Mesothelial cell of epicardium (in vitro differentiated cells): Measurements from ENCODE around the gene FILIP1L. TPM values are rescaled to one million over a fixed set of nuclear protein-coding genes. Genes with fewer than 3 reads are reported as not detected.
"Not testable (repeated sequence)": the region's sequence is repeated elsewhere in the genome, so short reads cannot be mapped to it uniquely, and the experiment has no call there.

Source experiments
- DNase-seq, 2 experiments: peaks; one replicate each; pipeline ENCODE4 v3.0.0; 2021; ENCODE audit warnings: low spot score in 2 of 2; ENCODE audit not compliant: unreplicated experiment in 2 of 2
- H3K27ac Mint-ChIP-seq: 2 replicates; pipeline ENCODE4 v1.8.0; 2021; ENCODE audit warnings: mixed read lengths
- H3K27me3 Mint-ChIP-seq: 2 replicates; pipeline ENCODE4 v1.8.0; 2021; ENCODE audit warnings: low read depth, mixed read lengths
- H3K36me3 Mint-ChIP-seq: 2 replicates; pipeline ENCODE4 v1.8.0; 2021; ENCODE audit warnings: mixed read lengths
- H3K4me1 Mint-ChIP-seq: 2 replicates; pipeline ENCODE4 v1.8.0; 2021; ENCODE audit warnings: mixed read lengths
- H3K4me3 Mint-ChIP-seq: 2 replicates; pipeline ENCODE4 v1.8.0; 2021; ENCODE audit warnings: mild to moderate bottlenecking, moderate library complexity, mixed read lengths
- H3K9me3 Mint-ChIP-seq: 2 replicates; pipeline ENCODE4 v1.8.0; 2021; ENCODE audit warnings: mixed read lengths
- total RNA-seq: library from RNA; stranded (reverse); gene quantifications from 3 replicates; pipeline ENCODE4 v1.2.1, GENCODE V29; 2021
- TF ChIP-seq, protein P1 (sequence below): fragments of 200-600 bp; sonication (generic); IDR thresholded peaks from one replicate; pipeline ENCODE4 v1.5.0; 2021; ENCODE audit warnings: antibody characterized with exemption; ENCODE audit not compliant: unreplicated experiment

Gene FILIP1L
- total RNA-seq, 1 donor from 2014 or later: 15.7 TPM

DNA sequence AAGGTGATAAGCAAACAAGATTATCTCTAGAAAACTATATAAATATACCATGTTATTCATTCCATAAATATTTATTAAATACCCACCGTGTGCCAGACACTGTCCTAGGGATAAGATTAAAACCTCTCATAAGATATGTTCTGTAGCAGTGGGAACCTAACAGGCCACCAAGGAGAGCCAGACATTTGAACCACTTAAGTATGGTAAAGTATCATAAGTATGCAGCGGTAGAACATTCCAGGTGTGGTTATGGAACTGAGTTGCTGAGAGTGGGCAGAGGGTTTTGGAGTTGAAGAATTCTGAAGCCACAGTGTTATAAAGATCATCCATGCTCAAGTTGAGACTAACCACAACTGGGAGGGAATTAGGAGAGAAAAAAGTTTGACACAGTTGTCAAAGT is 14.7 kb downstream of the FILIP1L start:
- H3K36me3 Mint-ChIP-seq: peaks cover 4% of the 10 kb centered on the region
- peak overlapping the region; percentile 4 for H3K27ac Mint-ChIP-seq
- DNase-seq: no peak
- H3K9me3 Mint-ChIP-seq: peaks cover 8% of the 10 kb centered on the region
- H3K4me3 Mint-ChIP-seq: no peak overlapping the region
- no peaks in the 10 kb centered on the region for H3K27me3 Mint-ChIP-seq
- TF ChIP-seq, protein P1, sequence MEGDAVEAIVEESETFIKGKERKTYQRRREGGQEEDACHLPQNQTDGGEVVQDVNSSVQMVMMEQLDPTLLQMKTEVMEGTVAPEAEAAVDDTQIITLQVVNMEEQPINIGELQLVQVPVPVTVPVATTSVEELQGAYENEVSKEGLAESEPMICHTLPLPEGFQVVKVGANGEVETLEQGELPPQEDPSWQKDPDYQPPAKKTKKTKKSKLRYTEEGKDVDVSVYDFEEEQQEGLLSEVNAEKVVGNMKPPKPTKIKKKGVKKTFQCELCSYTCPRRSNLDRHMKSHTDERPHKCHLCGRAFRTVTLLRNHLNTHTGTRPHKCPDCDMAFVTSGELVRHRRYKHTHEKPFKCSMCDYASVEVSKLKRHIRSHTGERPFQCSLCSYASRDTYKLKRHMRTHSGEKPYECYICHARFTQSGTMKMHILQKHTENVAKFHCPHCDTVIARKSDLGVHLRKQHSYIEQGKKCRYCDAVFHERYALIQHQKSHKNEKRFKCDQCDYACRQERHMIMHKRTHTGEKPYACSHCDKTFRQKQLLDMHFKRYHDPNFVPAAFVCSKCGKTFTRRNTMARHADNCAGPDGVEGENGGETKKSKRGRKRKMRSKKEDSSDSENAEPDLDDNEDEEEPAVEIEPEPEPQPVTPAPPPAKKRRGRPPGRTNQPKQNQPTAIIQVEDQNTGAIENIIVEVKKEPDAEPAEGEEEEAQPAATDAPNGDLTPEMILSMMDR: no peak
- H3K4me1 Mint-ChIP-seq: peaks cover 34% of the 10 kb centered on the region

GRCh38 chr3:100098784-100099070 is 15.6 kb downstream of the FILIP1L start:
- no peak for DNase-seq
- peaks cover 8% of the 10 kb centered on the region for H3K9me3 Mint-ChIP-seq
- H3K27ac Mint-ChIP-seq: peak overlapping the region; percentile 51
- no peak overlapping the region for H3K4me3 Mint-ChIP-seq
- H3K4me1 Mint-ChIP-seq: peaks cover 25% of the 10 kb centered on the region
- TF ChIP-seq, protein P1: no peak
- peaks cover 4% of the 10 kb centered on the region for H3K36me3 Mint-ChIP-seq
- no peaks in the 10 kb centered on the region for H3K27me3 Mint-ChIP-seq

DNA sequence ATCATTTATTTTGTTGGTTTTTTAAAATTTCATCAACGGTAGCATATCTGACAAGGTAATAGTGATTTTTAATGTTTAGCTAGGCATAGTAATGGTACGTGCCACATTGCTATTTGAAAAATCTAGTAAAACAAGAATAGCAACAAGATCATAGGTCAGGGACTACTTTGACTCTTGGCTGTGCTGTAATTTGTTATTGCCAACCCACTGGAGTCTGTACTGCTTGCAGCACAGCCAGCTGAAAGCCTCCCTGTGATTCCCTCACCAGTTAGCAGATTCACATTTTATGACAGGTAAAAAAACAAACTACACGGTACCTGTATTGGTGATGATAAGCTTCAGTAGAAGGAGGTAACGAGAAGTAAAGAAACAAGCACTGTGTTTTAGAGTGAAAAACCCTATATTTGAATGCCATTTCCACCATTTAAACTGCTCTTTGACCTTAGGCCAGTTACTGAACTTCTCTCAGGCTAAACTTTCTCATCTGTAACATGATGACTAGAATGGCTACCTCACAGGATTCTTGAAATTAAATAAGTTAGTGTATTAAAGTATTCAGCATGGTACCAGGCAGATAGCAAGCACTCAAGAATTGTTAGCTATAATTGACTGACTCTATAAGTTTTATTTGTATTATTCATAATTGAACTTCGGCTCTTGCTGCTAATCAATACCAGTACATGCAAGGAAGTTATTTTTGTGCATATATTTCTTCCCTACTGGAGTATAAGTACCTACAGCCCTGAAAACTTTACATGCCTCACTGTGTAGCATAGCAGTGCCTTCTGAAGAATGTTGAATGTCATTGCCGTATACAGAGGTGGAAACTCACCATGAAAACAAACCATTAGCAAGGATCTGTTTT is 16.1 kb downstream of the FILIP1L start:
- H3K36me3 Mint-ChIP-seq: peaks cover 4% of the 10 kb centered on the region
- peaks cover 23% of the 10 kb centered on the region for H3K4me1 Mint-ChIP-seq
- peaks cover 8% of the 10 kb centered on the region for H3K9me3 Mint-ChIP-seq
- no peak for DNase-seq
- no peaks in the 10 kb centered on the region for H3K27me3 Mint-ChIP-seq
- TF ChIP-seq, protein P1: no peak
- peak overlapping the region; percentile 35 for H3K27ac Mint-ChIP-seq
- no peak overlapping the region for H3K4me3 Mint-ChIP-seq

DNA sequence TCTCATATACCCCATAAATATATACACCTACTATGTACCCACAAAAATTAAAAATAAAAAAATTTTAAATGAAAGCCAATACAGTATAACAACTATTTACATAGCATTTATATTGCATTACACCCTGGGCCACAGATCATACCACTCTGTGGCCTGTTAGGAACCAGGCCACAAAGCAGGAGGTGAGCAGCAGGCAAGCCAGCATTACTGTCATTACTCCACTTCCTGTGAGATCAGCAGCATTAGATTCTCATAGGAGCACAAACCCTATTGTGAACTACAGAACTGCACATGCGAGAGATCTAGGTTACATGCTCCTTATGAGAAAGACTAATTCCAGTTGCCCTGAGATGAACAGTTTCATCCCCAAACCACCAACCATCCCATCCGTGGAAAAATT is 17.4 kb downstream of the FILIP1L start:
- Mint-ChIP-seq H3K27me3 (no peaks in the 10 kb centered on the region), H3K36me3 (peaks cover 4% of the 10 kb centered on the region), H3K9me3 (peaks cover 8% of the 10 kb centered on the region), H3K4me3 (no peak overlapping the region), H3K4me1 (peaks cover 23% of the 10 kb centered on the region), H3K27ac (no peak overlapping the region)
- TF ChIP-seq, protein P1: no peak
- no peak for DNase-seq

- H3K27ac Mint-ChIP-seq, H3K36me3 Mint-ChIP-seq, H3K9me3 Mint-ChIP-seq, DNase-seq, H3K4me3 Mint-ChIP-seq, H3K27me3 Mint-ChIP-seq: not testable (repeated sequence)
- peaks cover 23% of the 10 kb centered on the region for H3K4me1 Mint-ChIP-seq
Observed at GRCh38 chr3:100096286-100096685, 18.0 kb downstream of the FILIP1L start.

- no peak for DNase-seq
- TF ChIP-seq, protein P1: no peak
- Mint-ChIP-seq H3K4me3 (no peak overlapping the region), H3K27me3 (no peaks in the 10 kb centered on the region), H3K36me3 (peaks cover 2% of the 10 kb centered on the region), H3K9me3 (peaks cover 4% of the 10 kb centered on the region), H3K27ac (no peak overlapping the region), H3K4me1 (peaks cover 32% of the 10 kb centered on the region)
Observed at GRCh38 chr3:100093831-100094230, 20.5 kb downstream of the FILIP1L start.
